GM06990 (cell line): ENCODE measurements around the gene PLAAT2.

Experiments
- DNase-seq: peaks from one replicate; pipeline ENCODE4 v3.0.0-alpha.2; 2011; ENCODE audit not compliant: insufficient read length; ENCODE audit errors: extremely low read depth
- H3K27me3 ChIP-seq: replicated peaks from 2 replicates; pipeline ENCODE4 v1.6.0; 2011; ENCODE audit warnings: low read length; ENCODE audit not compliant: control insufficient read depth, insufficient read depth
- H3K36me3 ChIP-seq: 2 replicates; pipeline ENCODE4 v1.5.1; 2011; ENCODE audit warnings: low read length; ENCODE audit not compliant: control insufficient read depth, insufficient read depth
- H3K4me3 ChIP-seq: replicated peaks from 2 replicates; pipeline ENCODE4 v1.5.1; 2011; ENCODE audit warnings: low read depth, mild to moderate bottlenecking, control low read depth, low read length
- CTCF ChIP-seq: IDR thresholded peaks from 2 replicates; pipeline ENCODE4 v1.5.1; 2011; ENCODE audit warnings: low read length, control low read depth, mild to moderate bottlenecking, inconsistent platforms; ENCODE audit not compliant: insufficient read depth, poor library complexity, severe bottlenecking

PLAAT2 gene

GRCh38 chr11:63563201-63564055, at the start of gene PLAAT2:
TSS of gene PLAAT2 (minus strand) at chr11:63563379. CDS start at chr11:63563324, 55 bp downstream.
- Histone ChIP-seq H3K4me3 (no peak within 1 kb of the TSS), H3K27me3 (no peaks in the 10 kb centered on the region), H3K36me3 (no peaks in the 10 kb centered on the region)
- no peak for DNase-seq
- TF ChIP-seq CTCF, result no peak

GRCh38 chr11:63612181-63612580, 49.0 kb upstream of the PLAAT2 start:
- Histone ChIP-seq H3K27me3 (no peaks in the 10 kb centered on the region), H3K36me3 (no peaks in the 10 kb centered on the region), H3K4me3 (no peak overlapping the region)
- no peak for TF ChIP-seq CTCF
- no peak for DNase-seq

DNA sequence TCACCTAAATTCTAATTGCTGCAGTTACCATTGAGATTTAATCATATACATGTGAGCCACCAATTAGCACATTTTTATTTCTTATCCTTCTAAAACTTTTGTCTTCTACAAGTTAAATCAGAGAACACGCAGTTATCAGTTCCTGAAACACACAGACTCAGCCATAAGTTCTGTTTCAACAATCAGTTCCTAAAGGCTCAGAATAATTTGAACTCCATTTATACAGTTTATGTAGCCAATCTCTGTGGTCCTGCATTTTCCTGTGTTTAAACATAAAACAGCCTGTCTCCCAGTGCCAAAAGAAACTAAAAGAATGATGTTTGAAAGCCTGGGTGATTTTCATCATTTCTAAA, 48.2 kb upstream of the PLAAT2 start:
- no peaks in the 10 kb centered on the region for H3K36me3 ChIP-seq
- DNase-seq, result no peak
- H3K4me3 ChIP-seq, result no peak overlapping the region
- no peaks in the 10 kb centered on the region for H3K27me3 ChIP-seq
- TF ChIP-seq CTCF, result no peak

DNA sequence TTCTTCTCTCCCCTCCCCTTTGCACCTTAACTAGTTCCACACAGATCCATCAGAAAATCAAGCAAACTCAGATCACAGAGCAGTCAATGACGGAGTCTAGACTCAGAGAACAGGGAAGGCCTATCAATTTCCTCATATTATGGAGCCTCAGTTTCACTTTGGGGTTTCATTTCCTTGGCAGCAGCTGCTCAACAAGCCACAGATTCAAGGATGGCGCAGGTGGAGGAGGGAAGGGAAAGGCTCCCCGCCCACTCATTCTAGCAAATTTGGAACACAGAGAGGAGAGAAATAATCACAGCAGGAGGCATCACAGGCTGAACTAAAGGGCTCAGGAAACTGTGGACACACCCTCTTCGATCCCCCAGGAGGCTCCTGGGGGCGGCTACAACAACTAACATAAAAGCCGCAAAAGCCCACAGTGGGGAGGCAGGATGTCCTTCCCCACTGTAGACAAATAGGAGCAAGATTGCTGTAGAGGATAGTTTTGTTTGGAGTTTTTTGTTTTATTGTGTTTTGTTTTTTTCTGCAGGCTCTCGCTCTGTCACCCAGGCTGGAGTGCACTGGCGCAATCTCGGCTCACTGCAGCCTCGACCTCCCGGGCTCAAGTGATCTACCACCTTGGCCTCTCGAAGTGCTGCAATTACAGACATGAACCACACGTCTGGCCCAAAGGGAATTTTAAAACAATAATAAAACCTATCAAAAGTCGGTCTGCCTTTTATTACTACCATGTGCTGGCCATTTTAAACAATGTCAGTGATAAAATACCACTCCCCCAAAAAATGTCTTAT, 47.6 kb upstream of the PLAAT2 start:
- H3K4me3 ChIP-seq, result no peak overlapping the region
- H3K27me3 ChIP-seq, result no peaks in the 10 kb centered on the region
- H3K36me3 ChIP-seq, result no peaks in the 10 kb centered on the region
- TF ChIP-seq CTCF, result no peak
- no peak for DNase-seq

GRCh38 chr11:63609971-63610580, 46.9 kb upstream of the PLAAT2 start:
- H3K36me3 ChIP-seq, result no peaks in the 10 kb centered on the region
- H3K27me3 ChIP-seq, result no peaks in the 10 kb centered on the region
- no peak overlapping the region for H3K4me3 ChIP-seq
- TF ChIP-seq CTCF, result no peak
- DNase-seq, result no peak
